Activated CD4-positive, alpha-beta T cell treated with anti-CD3 and anti-CD28 coated beads, Interleukin-2, amount 50 U/mL, for 1 hour (primary cell): ENCODE measurements around the gene NEU3.
"Not testable (repeated sequence)": the region's sequence is repeated elsewhere in the genome, so short reads cannot be mapped to it uniquely, and the experiment has no call there.

Source experiments
- DNase-seq: peaks from one replicate; pipeline ENCODE4 v3.0.0-alpha.2; 2020

NEU3 gene

GRCh38 chr11:74984730-74985129 lies 4.0 kb upstream of the NEU3 start:
- no peak for DNase-seq

- no peak for DNase-seq
Observed at GRCh38 chr11:74989260-74989638, 516 bp downstream of the NEU3 start.

DNA sequence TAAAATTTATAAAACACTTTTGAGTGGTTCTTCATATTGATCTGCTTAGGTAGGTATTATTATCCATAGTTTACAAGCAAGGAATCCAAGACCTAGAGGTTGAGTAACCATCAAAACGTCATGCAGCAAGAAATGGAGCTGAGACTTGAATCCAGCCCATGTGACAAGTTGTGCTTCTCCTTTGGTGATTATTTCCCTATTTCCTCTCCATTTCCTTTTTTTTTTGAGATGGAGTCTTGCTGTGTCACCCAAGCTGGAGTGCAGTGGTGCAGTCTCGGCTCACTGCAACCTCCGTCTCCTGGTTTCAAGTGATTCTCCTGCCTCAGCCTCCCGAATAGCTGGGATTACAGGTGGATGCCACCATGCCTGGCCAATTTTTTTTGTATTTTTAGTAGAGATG lies 1.4 kb downstream of the NEU3 start:
- not testable (repeated sequence) for DNase-seq

DNA sequence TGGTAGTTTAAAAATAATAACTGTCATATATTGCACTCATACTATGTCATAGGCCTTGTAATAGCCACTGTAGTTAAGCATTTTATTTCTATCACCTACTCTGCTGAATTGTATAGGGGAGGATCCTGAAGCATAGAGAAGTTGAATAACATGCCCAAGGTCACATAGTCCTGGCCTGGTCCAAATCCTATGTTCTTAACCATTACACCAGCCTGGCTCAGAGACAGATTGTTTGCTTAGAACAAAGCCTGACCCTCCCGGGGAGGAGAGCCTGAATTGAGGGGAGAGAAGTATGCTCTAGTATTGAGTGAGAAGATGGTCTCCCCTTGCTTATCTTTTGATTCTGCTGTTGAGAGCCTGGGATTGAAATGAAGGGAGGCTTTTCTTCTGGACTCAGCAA lies 2.2 kb downstream of the NEU3 start:
- DNase-seq = no peak

DNA sequence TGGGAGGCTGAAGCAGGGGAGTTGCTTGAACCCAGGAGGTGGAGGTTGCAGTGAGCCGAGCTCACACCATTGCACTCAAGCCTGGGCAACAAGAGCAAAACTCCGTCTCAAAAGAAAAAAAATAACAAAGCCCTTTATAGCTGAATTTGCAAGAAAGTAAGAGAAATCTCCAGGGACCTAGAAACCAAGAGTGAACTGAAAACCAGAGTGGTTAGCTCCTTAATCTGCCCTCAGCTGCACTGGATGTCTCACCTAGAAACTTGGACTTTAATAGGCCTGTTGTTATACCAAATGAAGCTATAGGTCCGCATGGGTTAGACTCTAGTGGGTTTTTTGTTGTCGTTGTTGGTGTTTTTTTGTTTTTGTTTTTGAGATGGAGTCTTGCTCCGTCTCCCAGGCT lies 4.1 kb downstream of the NEU3 start:
- DNase-seq = no peak

GRCh38 chr11:75000975-75001354 lies 12.2 kb downstream of the NEU3 start:
- DNase-seq = no peak

GRCh38 chr11:75001686-75002085 lies 13.0 kb downstream of the NEU3 start:
- no peak for DNase-seq

DNA sequence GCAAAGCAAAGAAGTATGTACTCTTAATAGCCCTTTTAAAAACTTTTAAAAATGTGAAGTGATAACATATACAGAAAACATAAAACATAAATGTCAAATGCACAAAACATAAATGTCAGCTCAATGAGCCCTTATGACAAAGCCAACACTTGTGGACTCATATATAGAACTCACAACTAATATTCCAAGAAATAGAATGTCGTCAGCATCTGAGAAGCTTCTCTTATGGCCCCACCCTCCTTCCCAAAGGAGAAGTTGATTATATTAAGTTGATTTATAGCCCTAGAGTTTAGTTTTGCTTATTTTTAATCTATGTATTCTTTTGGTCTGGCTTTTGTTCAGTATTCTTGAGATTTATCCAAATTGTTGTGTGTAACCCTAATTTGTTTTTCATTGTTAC lies 13.8 kb downstream of the NEU3 start:
- no peak for DNase-seq

DNA sequence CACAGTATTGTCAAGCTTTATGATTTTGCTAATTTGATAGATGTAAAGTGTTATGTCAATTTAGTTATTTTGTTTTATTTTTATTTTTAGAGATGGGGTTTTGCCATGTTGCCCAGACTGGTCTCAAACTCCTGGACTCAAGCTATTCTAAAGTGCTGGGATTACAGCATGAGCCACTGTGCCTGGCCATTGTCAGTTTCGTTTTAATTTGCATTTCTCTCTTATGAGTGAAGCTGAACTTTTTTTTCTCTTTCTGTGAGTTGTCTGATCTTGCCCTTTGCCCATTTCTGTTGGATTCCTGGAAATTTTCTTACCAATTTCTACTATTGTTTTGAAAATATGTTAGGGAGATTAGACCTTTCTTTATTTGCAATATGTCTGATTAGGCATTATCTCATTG lies 15.5 kb downstream of the NEU3 start:
- DNase-seq = no peak

DNA sequence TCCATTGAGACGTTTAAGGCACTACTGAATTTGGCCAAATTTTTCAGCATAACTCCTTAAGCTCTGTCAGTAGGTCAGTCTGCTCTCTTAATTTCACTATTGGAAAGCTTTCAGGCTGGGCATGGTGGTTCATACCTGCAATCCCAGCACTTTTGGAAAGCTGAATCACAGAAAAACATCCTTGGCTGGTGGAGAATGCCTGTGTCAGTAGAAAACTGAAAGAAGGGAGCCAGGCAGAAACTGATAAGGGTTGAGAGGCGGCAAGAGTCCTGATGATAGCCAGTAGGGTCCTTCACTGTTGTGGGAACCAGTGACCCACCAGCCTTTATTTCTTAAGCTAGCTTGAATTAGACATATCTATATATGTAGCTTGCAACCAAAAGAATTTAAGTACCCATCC lies 22.6 kb downstream of the NEU3 start:
- no peak for DNase-seq

- no peak for DNase-seq
Observed at GRCh38 chr11:75011872-75012271, 23.1 kb downstream of the NEU3 start.

- no peak for DNase-seq
Observed at GRCh38 chr11:75013051-75013450, 24.3 kb downstream of the NEU3 start.

GRCh38 chr11:75014129-75014528 lies 25.4 kb downstream of the NEU3 start:
- DNase-seq = no peak

DNA sequence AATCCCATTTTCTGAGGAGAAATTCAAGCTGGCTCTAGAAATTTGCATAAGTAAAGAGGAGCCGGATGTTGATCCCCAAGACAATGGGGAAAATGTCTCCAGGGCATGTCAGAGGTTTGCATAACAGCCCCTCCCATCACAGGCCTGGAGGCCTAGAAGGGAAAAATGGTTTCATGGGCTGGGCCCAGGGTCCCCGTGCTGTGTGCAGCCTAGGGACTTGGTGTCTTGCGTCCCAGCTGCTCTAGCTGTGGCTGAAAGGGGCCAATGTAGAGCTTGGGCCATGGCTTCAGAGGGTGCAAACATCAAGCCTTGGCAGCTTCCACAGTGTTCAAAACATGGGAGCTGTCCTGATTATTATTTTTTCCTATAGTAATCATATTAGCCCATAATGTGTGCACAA lies 30.5 kb downstream of the NEU3 start:
- not testable (repeated sequence) for DNase-seq

DNA sequence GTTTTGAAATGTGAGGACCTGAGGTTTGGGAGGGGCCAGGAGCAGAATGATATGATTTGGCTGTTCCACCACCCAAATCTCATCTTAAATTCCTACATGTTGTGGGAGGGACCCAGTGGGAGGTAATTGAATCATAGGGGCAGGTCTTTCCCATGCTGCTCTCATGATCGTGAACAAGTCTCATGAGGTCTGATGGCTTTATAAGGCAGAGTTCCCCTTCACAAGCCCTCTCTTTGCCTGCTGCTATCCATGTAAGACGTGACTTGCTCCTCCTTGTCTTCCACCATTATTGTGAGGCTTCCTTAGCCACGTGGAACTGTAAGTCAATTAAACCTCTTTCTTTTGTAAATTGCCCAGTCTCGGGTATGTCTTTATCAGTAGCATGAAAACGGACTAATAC lies 31.6 kb downstream of the NEU3 start:
- not testable (repeated sequence) for DNase-seq

DNA sequence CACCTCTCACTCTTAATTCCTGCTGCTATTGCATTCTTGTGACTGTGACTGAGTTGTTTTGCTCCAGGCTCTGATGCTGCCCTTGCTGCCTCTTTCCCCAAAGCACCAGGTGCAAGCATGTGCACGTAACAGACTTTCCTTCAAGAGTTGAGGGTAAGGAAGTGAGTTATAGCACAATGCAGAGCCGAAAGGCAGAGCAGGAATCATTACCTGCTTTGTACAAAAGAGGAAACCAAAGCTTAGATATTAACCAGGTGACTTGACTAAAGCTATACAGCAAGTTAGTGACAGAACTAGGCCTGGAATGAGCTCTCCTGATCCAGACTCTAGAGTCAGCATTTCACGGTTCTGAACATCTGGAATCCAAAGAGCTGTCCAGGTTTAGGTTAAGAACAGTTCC lies 33.6 kb downstream of the NEU3 start:
- no peak for DNase-seq

- DNase-seq = peak; percentile 74
Observed at GRCh38 chr11:75022759-75023396, 34.1 kb downstream of the NEU3 start.

GRCh38 chr11:75023446-75024067 lies 34.8 kb downstream of the NEU3 start:
- DNase-seq = no peak

GRCh38 chr11:75024068-75024449 lies 35.3 kb downstream of the NEU3 start:
- DNase-seq = no peak

- DNase-seq = no peak
Observed at GRCh38 chr11:75024764-75025211, 36.1 kb downstream of the NEU3 start.

- no peak for DNase-seq
Observed at GRCh38 chr11:75025561-75025960, 36.8 kb downstream of the NEU3 start.

DNA sequence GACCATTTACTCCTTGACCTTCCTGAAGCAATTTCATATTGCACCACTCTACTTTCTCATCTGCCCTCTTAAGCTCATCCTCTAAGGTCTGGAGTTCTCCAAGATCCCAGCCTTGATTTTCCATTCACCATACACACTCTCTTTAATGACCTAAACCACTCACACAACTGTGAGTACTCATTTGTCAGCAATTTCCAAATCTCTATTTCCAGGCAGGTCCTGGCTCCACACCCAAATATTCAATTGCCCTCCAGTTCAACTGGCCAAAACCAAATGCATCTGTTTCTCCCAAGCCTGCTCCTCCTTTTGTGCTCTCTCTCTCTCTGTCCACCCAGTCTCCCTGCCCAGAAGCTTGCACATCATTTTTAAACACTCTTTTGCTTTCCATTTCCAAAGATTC lies 39.6 kb downstream of the NEU3 start:
- DNase-seq = no peak

GRCh38 chr11:75028724-75029123 lies 40.0 kb downstream of the NEU3 start:
- DNase-seq = no peak

- DNase-seq = no peak
Observed at GRCh38 chr11:75029836-75030631, 41.3 kb downstream of the NEU3 start.
